KOPT-K1 (cell line): ENCODE measurements around the gene AOPEP.

Source experiments
- H3K27ac ChIP-seq: fragments of 200-600 bp; sonication (generic); 2 replicates; pipeline ENCODE4 v1.5.1; 2016; ENCODE audit warnings: antibody characterized with exemption, mild to moderate bottlenecking, low read depth, low read length; ENCODE audit not compliant: poor library complexity, severe bottlenecking
- H3K36me3 ChIP-seq: fragments of 200-600 bp; sonication (generic); 2 replicates; pipeline ENCODE4 v1.5.1; 2017; ENCODE audit warnings: antibody characterized with exemption, mild to moderate bottlenecking, low read length, moderate library complexity; ENCODE audit not compliant: insufficient read depth
- H3K9me3 ChIP-seq: fragments of 200-600 bp; sonication (generic); 2 replicates; pipeline ENCODE4 v1.5.1; 2017; ENCODE audit warnings: antibody characterized with exemption, low read length, mild to moderate bottlenecking; ENCODE audit not compliant: insufficient read depth, poor library complexity, severe bottlenecking

Gene AOPEP

GRCh38 chr9:95103281-95103771 is 376.8 kb downstream of the AOPEP start:
- no peak overlapping the region for H3K27ac ChIP-seq
- H3K36me3 ChIP-seq = peaks cover 36% of the 10 kb centered on the region
- no peaks in the 10 kb centered on the region for H3K9me3 ChIP-seq

GRCh38 chr9:95103871-95104580 is 377.5 kb downstream of the AOPEP start:
- no peak overlapping the region for H3K27ac ChIP-seq
- peaks cover 36% of the 10 kb centered on the region for H3K36me3 ChIP-seq
- H3K9me3 ChIP-seq = no peaks in the 10 kb centered on the region

- H3K27ac ChIP-seq = no peak overlapping the region
- peaks cover 36% of the 10 kb centered on the region for H3K36me3 ChIP-seq
- H3K9me3 ChIP-seq = no peaks in the 10 kb centered on the region
Measured at GRCh38 chr9:95104581-95104960, 378.1 kb downstream of the AOPEP start.

DNA sequence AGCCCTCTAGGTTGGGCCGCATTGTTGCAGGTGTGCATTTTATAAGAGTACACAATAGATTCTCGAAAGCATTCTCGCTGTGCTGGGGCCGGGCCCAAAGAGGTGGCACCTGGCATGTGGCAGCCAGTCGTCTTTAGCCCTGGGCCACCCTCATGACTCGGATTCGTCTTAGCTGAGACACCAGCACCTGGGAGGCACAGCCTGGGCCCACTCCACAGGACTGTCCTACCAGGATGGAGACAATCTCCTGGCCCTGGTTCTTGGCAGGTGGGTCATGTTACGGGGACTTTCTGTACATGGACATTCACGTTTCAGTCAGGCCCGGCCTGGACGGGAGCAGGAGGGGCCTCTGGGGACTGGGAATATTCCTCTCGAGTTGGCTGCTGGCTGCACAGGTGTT is 378.5 kb downstream of the AOPEP start:
- Histone ChIP-seq H3K27ac (no peak overlapping the region), H3K36me3 (peaks cover 32% of the 10 kb centered on the region), H3K9me3 (no peaks in the 10 kb centered on the region)

- H3K36me3 ChIP-seq = peaks cover 25% of the 10 kb centered on the region
- H3K9me3 ChIP-seq = no peaks in the 10 kb centered on the region
- no peak overlapping the region for H3K27ac ChIP-seq
Measured at GRCh38 chr9:95105519-95106287, 379.2 kb downstream of the AOPEP start.

- no peak overlapping the region for H3K27ac ChIP-seq
Measured at GRCh38 chr9:95107001-95107749, 380.7 kb downstream of the AOPEP start.

DNA sequence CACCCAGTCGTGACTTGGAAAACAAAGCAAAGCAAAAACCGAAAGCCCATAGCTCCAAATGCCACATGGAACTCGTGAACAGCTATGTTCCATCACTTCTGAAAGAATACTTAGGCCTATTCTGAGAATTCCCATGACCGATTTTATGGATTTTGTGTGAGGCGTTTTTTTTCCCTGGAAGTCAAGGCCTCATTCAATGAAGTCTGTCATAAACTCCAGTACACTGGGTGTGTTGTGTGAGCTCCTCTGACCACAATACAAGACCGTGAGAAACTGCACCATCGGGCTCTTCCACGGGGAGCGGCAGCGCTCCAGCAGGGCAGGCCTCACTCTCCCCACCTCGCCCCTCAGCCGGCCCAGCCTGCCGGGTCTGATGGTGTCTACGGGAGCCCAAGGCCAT is 381.5 kb downstream of the AOPEP start:
- Histone ChIP-seq H3K27ac (no peak overlapping the region), H3K9me3 (no peaks in the 10 kb centered on the region), H3K36me3 (peaks cover 41% of the 10 kb centered on the region)

More at GRCh38 chr9:95107001-95107749, 380.7 kb downstream of the AOPEP start:
- H3K36me3 ChIP-seq = peaks cover 33% of the 10 kb centered on the region
- H3K9me3 ChIP-seq = no peaks in the 10 kb centered on the region

GRCh38 chr9:95108777-95109176 is 382.3 kb downstream of the AOPEP start:
- no peak overlapping the region for H3K27ac ChIP-seq
- H3K36me3 ChIP-seq = peaks cover 43% of the 10 kb centered on the region
- no peaks in the 10 kb centered on the region for H3K9me3 ChIP-seq

- H3K9me3 ChIP-seq = no peaks in the 10 kb centered on the region
- H3K27ac ChIP-seq = no peak overlapping the region
- peaks cover 43% of the 10 kb centered on the region for H3K36me3 ChIP-seq
Measured at GRCh38 chr9:95109456-95109855, 383.0 kb downstream of the AOPEP start.

- no peaks in the 10 kb centered on the region for H3K9me3 ChIP-seq
- peaks cover 32% of the 10 kb centered on the region; the same call in 1 of the 2 replicates for H3K36me3 ChIP-seq
- H3K27ac ChIP-seq = no peak overlapping the region
Measured at GRCh38 chr9:95110921-95111525, 384.5 kb downstream of the AOPEP start.

DNA sequence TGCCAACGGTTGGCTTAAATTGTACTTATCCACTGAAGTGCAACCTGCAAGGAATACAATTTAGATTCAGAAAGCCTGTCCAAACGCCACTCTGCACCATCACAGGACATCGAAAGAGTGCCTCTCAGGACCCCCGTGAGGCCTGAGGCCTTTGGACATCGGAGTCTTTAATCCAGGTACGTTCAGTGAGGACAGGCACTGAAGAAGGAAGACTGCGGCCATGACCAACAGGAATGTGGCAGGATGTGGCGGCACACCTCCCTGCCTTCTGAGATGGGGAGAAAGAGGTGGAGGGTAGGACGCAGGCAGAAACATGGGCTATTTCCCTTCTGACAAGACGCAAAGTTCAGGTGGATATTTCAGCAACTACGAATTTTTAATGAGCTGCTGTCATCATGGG is 385.2 kb downstream of the AOPEP start:
- H3K27ac ChIP-seq = no peak overlapping the region
- H3K36me3 ChIP-seq = peaks cover 26% of the 10 kb centered on the region; the same call in 1 of the 2 replicates
- no peaks in the 10 kb centered on the region for H3K9me3 ChIP-seq

- no peaks in the 10 kb centered on the region for H3K9me3 ChIP-seq
- no peak overlapping the region for H3K27ac ChIP-seq
- peaks cover 19% of the 10 kb centered on the region; the same call in 1 of the 2 replicates for H3K36me3 ChIP-seq
Measured at GRCh38 chr9:95112436-95113280, 386.2 kb downstream of the AOPEP start.

GRCh38 chr9:95115104-95115503 is 388.6 kb downstream of the AOPEP start:
- H3K9me3 ChIP-seq = no peaks in the 10 kb centered on the region
- peaks cover 19% of the 10 kb centered on the region; the same call in 1 of the 2 replicates for H3K36me3 ChIP-seq
- no peak overlapping the region for H3K27ac ChIP-seq
